Fibroblast of skin of left quadriceps (primary cell): Measurements from ENCODE around the gene BRSK1.

Experiments
- DNase-seq, 2 experiments: peaks; one replicate each; pipeline ENCODE4 v3.0.0-alpha.2; 2013; ENCODE audit warnings: low read depth in 2 of 2

BRSK1 gene

DNA sequence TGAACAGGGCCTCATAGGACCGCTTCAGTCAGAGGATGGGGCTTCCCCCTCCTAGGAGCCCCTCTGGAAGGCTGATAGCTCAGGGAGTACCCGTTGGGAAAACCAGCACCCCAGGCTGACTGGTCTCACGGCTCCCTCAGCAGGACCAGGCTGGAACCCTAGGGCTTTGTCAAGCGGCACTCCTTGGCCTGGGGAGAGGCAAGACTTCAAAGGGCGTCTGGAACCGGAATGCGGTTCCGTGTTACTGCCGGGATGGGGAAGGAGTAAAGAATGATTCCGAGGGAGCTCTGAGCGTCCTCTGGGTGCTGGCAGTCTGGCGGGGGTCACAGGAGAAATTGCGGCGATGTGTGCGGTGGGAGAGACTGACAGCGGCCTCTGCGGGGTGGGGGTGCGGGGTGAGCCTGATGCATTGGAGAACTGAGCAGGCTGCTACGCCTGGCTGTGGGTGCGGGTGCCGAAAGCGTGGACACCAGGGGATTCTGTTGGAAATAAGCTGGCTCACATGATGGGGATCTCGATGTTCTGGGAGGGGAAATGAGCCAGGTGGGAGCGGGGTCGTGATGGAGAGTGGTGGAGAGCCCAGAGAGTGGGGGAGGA lies 68.8 kb downstream of the BRSK1 start:
- no peak for DNase-seq

DNA sequence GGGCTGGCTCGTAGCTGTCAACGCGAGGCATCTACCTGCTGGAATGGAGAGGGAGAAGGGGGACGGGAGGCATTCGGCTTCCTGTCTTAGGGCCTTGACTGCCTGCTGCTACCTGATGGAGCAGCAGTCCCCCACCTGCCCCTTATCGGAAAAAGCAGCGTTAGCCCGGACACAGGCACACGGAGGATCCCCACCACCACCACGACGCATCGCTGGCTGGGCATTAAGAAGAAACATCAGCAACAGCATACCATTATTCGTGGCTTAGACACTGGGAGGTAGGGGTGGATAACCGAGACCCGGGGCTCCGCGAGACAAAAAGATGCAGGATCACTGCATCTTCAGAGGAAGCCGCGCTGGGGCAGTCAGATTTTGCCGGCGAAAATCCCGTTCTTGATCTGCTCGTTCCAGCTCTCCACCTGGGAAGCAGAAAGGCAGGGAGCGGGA lies 69.6 kb downstream of the BRSK1 start:
- DNase-seq: no peak

DNA sequence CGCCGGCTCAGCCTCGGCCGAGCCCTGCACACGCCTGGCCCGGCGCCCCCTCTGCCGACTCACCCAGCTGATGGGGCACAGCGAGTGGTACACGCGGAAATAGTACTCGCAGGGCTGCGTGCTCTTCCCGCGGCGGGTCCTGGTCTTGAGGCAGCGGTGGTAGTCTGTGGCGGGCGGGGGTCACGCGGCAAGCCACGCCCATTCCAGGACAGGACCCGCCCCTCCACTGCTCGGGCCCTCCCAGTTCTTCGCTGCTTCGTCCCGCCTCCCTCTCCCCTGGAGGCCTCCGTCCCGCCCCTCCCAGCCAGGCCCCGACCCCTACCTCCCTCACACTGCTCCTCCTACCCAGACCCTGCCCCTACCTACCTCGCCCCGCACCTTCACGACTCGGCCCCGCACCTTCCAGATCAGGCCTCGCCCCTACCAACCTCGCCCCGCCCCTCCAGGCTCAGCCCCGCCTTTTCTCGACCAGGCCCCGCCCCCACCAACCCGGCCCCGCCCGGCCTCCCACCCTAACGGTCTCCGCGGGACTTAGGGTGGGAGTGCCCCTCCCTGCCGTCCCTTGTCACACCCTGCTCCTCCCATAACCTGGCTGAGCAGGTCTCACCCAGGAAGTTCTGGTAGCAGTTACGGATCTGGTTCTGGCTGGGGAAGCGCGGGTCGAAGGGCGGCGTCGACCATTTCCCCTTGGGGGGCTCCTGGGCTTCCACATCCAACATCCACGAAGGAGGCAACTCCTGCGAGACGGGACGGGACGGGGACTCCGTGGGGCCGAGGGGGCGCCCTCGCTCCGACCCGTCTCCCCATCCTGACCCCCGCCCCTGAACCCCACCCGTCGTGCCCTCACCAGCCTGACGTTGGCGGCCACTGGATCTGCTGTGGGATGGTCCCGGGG lies 70.3 kb downstream of the BRSK1 start:
- no peak for DNase-seq

DNA sequence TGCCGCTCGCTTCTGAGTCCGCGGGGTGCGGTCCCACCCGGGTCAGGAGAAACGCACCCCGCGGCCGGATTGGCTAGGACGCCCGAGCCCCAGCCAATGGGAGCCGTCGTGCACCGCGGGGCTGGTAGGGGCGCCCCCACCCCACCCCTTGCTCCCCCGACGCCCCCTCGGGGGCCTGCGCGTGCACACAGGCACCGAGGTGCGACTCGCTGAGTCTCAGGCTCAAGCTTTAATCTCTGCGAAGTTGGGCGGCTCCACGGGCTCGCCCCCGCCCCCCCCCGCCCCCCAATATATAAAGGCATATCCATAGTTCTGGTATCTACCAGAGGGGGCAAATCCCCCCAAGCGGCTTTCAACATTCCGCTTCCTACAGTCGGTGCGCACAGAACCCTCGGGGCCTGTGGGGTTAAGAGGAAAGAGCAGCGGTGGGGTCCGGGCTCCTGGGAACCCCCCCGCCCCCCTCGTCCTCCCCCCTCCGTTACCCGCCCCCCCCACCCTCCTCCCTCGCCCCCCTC lies 71.0 kb downstream of the BRSK1 start, which contains the start of gene COX6B2:
Gene COX6B2 (minus strand): TSS at position 22 of the 515 bp plus-strand sequence. CDS start 198 bp downstream, outside the sequence.
- no peak for DNase-seq

DNA sequence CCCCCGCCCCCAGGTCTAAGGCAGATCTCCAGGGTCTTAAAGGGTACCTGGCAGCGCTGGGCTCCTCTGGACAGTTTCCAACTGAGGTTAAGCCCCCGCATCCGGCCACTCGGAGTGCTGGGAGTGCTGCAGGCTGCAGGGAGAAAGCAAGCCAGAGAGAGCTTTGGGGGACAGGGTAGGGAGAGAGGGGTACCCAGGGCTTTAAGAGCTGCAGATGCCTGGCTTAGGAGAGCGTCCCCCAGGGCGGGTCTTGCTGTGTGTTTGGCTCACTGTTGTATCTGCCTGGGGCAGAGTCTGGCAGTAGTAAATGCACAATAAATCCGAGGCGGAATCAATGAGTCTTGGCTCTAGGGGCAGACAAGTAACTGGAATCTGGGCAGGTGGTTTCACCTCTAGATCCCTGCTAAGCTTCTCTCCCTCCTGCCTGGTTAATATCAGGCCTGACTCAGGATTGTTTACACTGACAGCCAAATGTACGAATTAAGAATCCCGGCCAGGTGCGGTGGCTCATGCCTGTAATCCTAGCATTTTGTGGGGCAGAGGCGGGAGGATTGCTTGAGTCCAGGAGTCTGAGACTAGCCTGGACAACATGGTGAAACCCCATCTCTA lies 71.5 kb downstream of the BRSK1 start:
- DNase-seq: no peak

DNA sequence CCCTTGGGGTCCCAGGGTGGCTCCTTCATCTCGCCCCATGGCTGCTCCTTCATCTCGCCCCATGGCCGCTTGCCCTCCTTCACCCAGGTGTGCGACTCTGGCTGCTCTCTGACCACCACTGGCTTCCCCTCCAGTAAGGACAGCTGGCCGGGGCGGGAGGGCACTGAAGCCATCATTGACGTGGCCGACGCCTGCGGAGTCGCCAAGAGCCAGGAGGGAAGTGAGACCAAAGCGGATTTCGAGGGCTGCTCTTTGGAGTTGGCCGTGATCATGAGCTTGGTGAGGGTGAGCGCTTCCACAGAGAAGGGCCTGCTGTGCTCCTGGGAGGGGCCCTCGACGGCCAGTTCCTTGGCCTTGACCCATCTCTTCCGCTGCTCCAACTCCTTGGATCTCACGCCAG lies 74.7 kb downstream of the BRSK1 start:
- DNase-seq: no peak

DNA sequence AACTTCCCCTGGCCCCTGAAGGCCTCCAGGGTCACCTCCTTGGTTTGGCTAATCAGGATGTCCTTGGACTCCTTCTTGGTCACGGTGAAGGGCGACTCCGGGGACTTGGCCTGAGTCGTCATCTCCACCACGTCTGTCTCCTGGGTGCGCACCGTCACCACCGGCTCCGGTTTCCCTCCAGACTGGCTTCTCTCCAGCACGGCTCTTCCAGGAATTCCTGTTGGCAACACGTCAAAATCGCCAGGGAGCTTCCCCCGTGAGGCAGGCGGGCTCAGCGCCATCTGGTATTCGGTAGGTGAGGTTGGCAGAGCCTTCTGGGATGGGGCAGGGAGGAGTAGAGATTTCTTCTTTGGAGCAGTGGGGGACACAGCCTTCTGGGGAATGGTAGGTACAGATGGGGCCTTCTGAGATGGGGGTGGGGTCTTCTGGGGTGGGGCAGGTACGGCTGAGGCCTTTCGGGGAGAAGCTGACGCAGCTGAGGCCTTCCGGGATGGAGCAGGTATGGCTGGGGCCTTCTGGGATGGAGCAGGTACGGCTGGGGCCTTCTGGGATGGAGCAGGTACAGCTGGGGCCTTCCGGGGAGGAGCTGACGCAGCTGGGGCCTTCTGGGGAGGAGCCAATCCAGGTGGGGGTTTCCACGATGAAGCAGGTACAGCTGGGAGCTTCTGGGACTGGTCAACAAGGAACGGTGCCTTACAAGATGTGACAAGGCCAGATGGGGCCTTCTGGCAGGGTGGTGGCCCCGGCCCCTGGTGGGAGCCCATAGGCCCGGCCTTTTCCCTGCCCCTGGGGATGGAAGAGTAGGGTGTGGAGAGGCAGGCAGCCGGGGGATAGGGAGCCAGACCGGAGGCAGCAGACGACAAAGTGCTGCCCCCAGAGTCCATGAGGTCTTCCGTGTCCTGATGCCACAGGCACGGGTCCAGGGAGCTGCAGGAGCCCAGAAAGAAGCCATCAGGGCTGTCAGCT lies 75.4 kb downstream of the BRSK1 start:
- DNase-seq: no peak

DNA sequence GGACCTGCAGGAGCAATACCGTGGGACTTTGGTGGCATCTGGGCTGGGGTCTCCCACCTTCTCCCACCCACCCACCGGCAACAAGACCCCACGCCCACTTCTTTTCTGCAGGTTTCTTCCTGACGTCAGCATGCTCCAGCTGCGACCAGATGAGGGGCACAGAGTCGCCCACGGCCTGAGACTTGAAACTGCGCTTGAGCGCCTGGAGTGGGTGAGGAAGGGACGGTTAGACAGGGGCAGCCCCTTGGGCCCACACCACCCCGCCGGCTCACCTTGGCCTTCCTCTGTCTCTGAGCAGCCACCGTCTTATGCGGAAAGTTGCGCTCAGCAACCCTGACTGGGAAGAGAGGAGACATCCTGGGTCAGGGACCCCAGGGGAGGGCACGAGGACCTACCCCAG lies 77.1 kb downstream of the BRSK1 start:
- DNase-seq: no peak
